DND-41 (cell line): Measurements from ENCODE around the gene CLASP1.

Experiments
- EZH2 ChIP-seq: IDR thresholded peaks from 3 replicates; pipeline ENCODE4 v1.6.1; 2012; ENCODE audit warnings: borderline replicate concordance, low read depth, mild to moderate bottlenecking, moderate library complexity, low read length, inconsistent platforms; ENCODE audit not compliant: severe bottlenecking
- TF ChIP-seq, protein P1 (sequence below): IDR thresholded peaks from 2 replicates; pipeline ENCODE4 v1.5.1; 2012; ENCODE audit warnings: borderline replicate concordance, low read length, moderate library complexity, mild to moderate bottlenecking; ENCODE audit not compliant: poor library complexity, severe bottlenecking; ENCODE audit errors: extremely low read depth

GRCh38 chr2:121454549-121455090 is 194.6 kb downstream of the CLASP1 start:
- TF ChIP-seq, protein P1, sequence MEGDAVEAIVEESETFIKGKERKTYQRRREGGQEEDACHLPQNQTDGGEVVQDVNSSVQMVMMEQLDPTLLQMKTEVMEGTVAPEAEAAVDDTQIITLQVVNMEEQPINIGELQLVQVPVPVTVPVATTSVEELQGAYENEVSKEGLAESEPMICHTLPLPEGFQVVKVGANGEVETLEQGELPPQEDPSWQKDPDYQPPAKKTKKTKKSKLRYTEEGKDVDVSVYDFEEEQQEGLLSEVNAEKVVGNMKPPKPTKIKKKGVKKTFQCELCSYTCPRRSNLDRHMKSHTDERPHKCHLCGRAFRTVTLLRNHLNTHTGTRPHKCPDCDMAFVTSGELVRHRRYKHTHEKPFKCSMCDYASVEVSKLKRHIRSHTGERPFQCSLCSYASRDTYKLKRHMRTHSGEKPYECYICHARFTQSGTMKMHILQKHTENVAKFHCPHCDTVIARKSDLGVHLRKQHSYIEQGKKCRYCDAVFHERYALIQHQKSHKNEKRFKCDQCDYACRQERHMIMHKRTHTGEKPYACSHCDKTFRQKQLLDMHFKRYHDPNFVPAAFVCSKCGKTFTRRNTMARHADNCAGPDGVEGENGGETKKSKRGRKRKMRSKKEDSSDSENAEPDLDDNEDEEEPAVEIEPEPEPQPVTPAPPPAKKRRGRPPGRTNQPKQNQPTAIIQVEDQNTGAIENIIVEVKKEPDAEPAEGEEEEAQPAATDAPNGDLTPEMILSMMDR, result no peak
- no peak for TF ChIP-seq EZH2
